K562 (cell line): ENCODE data around the gene SDK1.

Source experiments
- CEBPG ChIP-seq, 3 experiments: fragments of 200-800 bp in 1 of 3; sonication (Bioruptor generic) in 1 of 3; sonication (generic) in 1 of 3; formaldehyde crosslinking in 1 of 3; IDR thresholded peaks in 2 of 3; conservative IDR thresholded peaks in 1 of 3; 2 replicates each; pipeline versions ENCODE4 v1.6.1 to v1.8.0; 2016 to 2022; ENCODE audit warnings: missing compliant biosample characterization in 2 of 3, missing genetic modification characterization in 2 of 3, mild to moderate bottlenecking in 1 of 3, missing genetic modification reagents in 1 of 3
- ETV6 ChIP-seq, 3 experiments: fragments of 150-350 bp in 1 of 3; sonication (generic) in 1 of 3; formaldehyde crosslinking in 1 of 3; IDR thresholded peaks; 2 replicates each; pipeline versions ENCODE4 v1.6.1 to v1.8.0; 2014 to 2022; ENCODE audit warnings: borderline replicate concordance in 2 of 3, low read depth in 2 of 3, antibody characterized with exemption in 1 of 3, low read length in 1 of 3, mild to moderate bottlenecking in 1 of 3, missing genetic modification reagents in 1 of 3
- MAFF ChIP-seq: IDR thresholded peaks from 2 replicates; pipeline ENCODE4 v1.6.1; 2012; ENCODE audit warnings: low read length, improper control_type of control experiment
- MTA3 ChIP-seq: fragments of 450-650 bp; formaldehyde crosslinking; IDR thresholded peaks from 2 replicates; pipeline ENCODE4 v1.6.1; 2017; ENCODE audit warnings: mild to moderate bottlenecking, borderline replicate concordance
- NBN ChIP-seq: fragments of 450-650 bp; IDR thresholded peaks from 2 replicates; pipeline ENCODE4 v1.6.1; 2016; ENCODE audit warnings: low read depth, mild to moderate bottlenecking
- SREBF2 ChIP-seq: sonication (generic); formaldehyde crosslinking; IDR thresholded peaks from 2 replicates; pipeline ENCODE4 v1.4.0; 2020; ENCODE audit warnings: mild to moderate bottlenecking, missing genetic modification reagents
- ZBTB7A ChIP-seq: IDR thresholded peaks from 2 replicates; pipeline ENCODE4 v1.6.1; 2011; ENCODE audit warnings: low read depth, mild to moderate bottlenecking, low read length, moderate library complexity, borderline replicate concordance; ENCODE audit not compliant: control insufficient read depth
- ZNF561 ChIP-seq: fragments of 450-650 bp; formaldehyde crosslinking; conservative IDR thresholded peaks from 2 replicates; pipeline ENCODE4 v1.4.0; 2020; ENCODE audit warnings: mild to moderate bottlenecking, moderate library complexity
- TF ChIP-seq, protein P1 (sequence below), 2 experiments: fragments of 450-650 bp; formaldehyde crosslinking in 1 of 2; IDR thresholded peaks; 2 replicates each; pipeline versions ENCODE4 v1.4.0 to v1.6.1; 2014 to 2020; ENCODE audit warnings: mild to moderate bottlenecking in 2 of 2, borderline replicate concordance in 1 of 2, low read depth in 1 of 2
- TF ChIP-seq, protein P2 (sequence below): fragments of 450-650 bp; IDR thresholded peaks from 2 replicates; pipeline ENCODE4 v1.6.1; 2016
- TF ChIP-seq, protein P3 (sequence below), 3 experiments: IDR thresholded peaks in 2 of 3; conservative IDR thresholded peaks in 1 of 3; 2 replicates each; pipeline ENCODE4 v1.5.1; 2011 to 2012; ENCODE audit warnings: low read length in 3 of 3, mild to moderate bottlenecking in 3 of 3, control low read depth in 2 of 3, improper control_type of control experiment in 1 of 3, inconsistent platforms in 1 of 3, low read depth in 1 of 3, mixed read lengths in 1 of 3, moderate library complexity in 1 of 3; ENCODE audit not compliant: insufficient read depth in 2 of 3
- TF ChIP-seq, protein P4 (sequence below): sonication (generic); formaldehyde crosslinking; IDR thresholded peaks from 2 replicates; pipeline ENCODE4 v1.9.0; 2022; ENCODE audit warnings: mild to moderate bottlenecking, missing genetic modification reagents

DNA sequence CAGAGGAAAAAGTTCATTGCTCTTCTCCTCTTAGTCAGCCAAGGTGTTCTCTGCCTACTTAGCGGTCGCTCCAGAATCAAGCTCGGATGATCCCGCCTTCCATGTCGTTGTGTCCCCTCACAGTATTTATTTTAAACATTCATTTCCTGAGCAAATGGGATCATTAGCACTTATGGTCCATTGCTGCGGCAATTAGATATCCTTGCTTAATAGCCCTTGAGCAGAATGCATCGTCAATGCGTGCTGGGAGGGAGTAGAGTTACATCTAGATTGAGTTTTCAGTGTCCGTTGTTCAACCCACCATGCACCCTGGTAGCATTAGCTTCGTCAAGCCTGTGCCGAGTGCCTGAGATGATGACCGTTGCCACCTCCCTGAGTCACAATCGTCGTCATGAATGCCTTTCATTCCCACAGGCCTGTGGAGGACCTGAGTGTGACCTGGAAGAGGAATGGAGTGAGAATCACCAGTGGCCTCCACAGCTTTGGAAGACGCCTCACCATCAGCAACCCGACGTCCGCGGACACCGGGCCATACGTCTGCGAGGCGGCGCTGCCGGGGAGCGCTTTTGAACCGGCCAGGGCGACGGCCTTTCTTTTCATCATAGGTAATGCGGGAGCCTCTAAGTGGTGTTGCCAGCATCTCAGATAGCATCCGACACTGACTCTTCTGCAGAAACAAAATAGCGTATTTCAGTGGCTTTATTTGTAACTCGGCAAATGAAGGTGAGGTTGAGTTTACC lies 650.4 kb downstream of the SDK1 start:
- TF ChIP-seq, protein P1, sequence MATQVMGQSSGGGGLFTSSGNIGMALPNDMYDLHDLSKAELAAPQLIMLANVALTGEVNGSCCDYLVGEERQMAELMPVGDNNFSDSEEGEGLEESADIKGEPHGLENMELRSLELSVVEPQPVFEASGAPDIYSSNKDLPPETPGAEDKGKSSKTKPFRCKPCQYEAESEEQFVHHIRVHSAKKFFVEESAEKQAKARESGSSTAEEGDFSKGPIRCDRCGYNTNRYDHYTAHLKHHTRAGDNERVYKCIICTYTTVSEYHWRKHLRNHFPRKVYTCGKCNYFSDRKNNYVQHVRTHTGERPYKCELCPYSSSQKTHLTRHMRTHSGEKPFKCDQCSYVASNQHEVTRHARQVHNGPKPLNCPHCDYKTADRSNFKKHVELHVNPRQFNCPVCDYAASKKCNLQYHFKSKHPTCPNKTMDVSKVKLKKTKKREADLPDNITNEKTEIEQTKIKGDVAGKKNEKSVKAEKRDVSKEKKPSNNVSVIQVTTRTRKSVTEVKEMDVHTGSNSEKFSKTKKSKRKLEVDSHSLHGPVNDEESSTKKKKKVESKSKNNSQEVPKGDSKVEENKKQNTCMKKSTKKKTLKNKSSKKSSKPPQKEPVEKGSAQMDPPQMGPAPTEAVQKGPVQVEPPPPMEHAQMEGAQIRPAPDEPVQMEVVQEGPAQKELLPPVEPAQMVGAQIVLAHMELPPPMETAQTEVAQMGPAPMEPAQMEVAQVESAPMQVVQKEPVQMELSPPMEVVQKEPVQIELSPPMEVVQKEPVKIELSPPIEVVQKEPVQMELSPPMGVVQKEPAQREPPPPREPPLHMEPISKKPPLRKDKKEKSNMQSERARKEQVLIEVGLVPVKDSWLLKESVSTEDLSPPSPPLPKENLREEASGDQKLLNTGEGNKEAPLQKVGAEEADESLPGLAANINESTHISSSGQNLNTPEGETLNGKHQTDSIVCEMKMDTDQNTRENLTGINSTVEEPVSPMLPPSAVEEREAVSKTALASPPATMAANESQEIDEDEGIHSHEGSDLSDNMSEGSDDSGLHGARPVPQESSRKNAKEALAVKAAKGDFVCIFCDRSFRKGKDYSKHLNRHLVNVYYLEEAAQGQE (IDR thresholded peaks at IDR 0.05; ENCODE audit: borderline replicate concordance) = no peak
- TF ChIP-seq, protein P1 (CRISPR knock-in tag; IDR thresholded peaks at IDR 0.05; ENCODE audit: low read depth) = no peak
- TF ChIP-seq, protein P2, sequence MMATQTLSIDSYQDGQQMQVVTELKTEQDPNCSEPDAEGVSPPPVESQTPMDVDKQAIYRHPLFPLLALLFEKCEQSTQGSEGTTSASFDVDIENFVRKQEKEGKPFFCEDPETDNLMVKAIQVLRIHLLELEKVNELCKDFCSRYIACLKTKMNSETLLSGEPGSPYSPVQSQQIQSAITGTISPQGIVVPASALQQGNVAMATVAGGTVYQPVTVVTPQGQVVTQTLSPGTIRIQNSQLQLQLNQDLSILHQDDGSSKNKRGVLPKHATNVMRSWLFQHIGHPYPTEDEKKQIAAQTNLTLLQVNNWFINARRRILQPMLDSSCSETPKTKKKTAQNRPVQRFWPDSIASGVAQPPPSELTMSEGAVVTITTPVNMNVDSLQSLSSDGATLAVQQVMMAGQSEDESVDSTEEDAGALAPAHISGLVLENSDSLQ = no peak
- TF ChIP-seq ETV6 (IDR thresholded peaks at IDR 0.05; ENCODE audit: borderline replicate concordance in 1 of 2, low read depth in 2 of 2, low read length in 1 of 2) (no peak), ETV6 (CRISPR knock-in tag; IDR thresholded peaks at IDR 0.05; ENCODE audit: borderline replicate concordance) (no peak), MTA3 (no peak), ZNF561 (CRISPR knock-in tag) (no peak), ZBTB7A (no peak), NBN (no peak), MAFF (no peak), CEBPG (CRISPR knock-in tag; IDR thresholded peaks at IDR 0.05) (no peak), CEBPG (tag; conservative IDR thresholded peaks at IDR 0.05 in 1 of 2, IDR thresholded peaks at IDR 0.05 in 1 of 2) (no peak), SREBF2 (no peak)
- TF ChIP-seq, protein P3, sequence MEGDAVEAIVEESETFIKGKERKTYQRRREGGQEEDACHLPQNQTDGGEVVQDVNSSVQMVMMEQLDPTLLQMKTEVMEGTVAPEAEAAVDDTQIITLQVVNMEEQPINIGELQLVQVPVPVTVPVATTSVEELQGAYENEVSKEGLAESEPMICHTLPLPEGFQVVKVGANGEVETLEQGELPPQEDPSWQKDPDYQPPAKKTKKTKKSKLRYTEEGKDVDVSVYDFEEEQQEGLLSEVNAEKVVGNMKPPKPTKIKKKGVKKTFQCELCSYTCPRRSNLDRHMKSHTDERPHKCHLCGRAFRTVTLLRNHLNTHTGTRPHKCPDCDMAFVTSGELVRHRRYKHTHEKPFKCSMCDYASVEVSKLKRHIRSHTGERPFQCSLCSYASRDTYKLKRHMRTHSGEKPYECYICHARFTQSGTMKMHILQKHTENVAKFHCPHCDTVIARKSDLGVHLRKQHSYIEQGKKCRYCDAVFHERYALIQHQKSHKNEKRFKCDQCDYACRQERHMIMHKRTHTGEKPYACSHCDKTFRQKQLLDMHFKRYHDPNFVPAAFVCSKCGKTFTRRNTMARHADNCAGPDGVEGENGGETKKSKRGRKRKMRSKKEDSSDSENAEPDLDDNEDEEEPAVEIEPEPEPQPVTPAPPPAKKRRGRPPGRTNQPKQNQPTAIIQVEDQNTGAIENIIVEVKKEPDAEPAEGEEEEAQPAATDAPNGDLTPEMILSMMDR (IDR thresholded peaks at IDR 0.05 in 2 of 3, conservative IDR thresholded peaks at IDR 0.05 in 1 of 3; ENCODE audit: insufficient read depth in 2 of 3, low read depth in 1 of 3, low read length in 3 of 3) = no peak
- TF ChIP-seq, protein P4, sequence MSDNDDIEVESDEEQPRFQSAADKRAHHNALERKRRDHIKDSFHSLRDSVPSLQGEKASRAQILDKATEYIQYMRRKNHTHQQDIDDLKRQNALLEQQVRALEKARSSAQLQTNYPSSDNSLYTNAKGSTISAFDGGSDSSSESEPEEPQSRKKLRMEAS (CRISPR knock-in tag) = no peak
